ENCODE results near the gene OTOP3.
"Not testable (repeated sequence)": the region's sequence is repeated elsewhere in the genome, so short reads cannot be mapped to it uniquely, and the experiment has no call there.

Gene OTOP3, protein sequence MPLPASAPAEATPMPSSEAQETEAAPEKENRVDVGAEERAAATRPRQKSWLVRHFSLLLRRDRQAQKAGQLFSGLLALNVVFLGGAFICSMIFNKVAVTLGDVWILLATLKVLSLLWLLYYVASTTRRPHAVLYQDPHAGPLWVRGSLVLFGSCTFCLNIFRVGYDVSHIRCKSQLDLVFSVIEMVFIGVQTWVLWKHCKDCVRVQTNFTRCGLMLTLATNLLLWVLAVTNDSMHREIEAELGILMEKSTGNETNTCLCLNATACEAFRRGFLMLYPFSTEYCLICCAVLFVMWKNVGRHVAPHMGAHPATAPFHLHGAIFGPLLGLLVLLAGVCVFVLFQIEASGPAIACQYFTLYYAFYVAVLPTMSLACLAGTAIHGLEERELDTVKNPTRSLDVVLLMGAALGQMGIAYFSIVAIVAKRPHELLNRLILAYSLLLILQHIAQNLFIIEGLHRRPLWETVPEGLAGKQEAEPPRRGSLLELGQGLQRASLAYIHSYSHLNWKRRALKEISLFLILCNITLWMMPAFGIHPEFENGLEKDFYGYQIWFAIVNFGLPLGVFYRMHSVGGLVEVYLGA

GRCh38 chr17:74935585-74936469, at the start of gene OTOP3:
TSS of gene OTOP3 (plus strand) at chr17:74935898. CDS start at chr17:74935922, 24 bp downstream.
- DNase-seq = no peak

GRCh38 chr17:74888469-74888868, 47.2 kb upstream of the OTOP3 start:
- DNase-seq = no peak

- DNase-seq = no peak
These were observed 45.1 kb upstream of the OTOP3 start for GRCh38 chr17:74890554-74890953.

DNA sequence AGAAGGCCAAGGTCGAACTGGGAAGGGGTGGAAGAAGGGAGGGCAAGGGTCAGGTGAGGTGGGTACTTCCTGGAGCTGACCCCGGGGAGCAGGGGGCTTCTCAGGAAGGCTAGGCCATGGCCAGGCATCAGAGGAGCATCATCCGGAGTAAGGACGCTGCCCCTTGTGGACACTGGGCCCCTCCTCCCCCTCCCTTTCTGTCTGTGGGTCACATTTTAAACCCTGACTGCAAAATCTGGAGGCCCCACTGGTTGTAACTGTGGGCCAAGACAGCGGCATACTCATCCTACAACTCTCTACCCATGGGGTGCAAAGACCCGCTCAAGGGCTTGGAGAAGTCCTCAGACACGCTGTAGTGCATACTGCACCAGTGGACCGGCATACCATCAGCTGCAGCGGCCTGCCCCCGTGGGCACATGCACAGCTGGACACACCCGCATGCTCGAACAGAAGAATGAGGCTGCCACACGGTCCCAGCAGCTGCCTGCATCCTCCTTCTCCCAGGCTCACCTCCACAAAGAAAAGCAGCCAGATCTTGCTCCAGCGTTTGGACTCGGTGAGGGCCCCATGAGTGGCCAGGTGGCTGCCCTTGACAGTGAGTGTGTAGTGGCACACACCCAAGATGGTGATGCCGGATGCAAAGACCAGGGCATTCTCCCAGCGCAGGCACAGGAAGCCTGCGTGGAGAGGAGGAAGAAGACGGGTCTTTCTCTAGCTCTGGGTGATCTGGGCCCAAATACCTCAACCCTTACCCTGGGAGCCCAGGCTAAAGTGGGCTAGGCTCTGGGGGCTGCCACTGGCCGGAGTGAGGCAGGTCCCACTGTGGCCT, 43.5 kb upstream of the OTOP3 start:
- no peak for DNase-seq

- DNase-seq = no peak
These were observed 42.5 kb upstream of the OTOP3 start, which contains the start of gene FADS6 for GRCh38 chr17:74892974-74893911. TSS of gene FADS6 (minus strand) at chr17:74893633. CDS start at chr17:74893595, 38 bp downstream.

DNA sequence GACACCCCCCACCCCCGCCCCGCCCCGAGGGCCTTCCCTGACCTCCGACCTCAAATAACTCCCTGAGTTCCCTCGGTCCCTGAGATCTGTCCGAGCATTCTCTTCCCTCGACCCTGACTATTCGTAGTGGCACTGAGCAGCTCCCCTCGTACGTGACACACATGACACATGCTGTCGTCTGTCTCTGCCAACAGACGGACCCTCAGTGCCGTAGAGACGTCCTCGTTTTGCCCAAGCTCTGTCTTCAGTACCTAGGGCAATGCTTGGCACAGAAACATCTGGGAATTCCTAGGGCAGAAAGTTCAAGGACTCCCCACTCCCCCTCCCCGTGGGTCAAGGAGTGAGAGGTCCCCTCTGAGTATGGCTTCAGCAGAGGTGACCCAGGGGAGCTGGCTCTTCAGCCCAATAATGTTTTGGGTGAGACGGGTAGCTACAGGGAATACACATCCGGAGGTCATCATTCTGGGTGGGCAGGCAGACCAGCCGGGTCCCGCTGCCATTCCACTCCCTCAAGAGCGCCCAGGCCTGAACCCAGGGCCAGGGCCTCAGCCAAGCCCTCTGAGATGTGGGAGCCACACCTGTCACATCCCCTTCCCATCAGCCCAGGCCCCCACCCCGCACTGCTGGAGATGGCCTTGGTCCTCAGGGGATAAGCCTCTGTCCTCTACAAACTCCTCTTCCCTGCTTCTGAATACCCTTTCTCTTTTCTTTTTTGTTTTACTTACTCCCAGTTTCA, 41.6 kb upstream of the OTOP3 start:
- no peak for DNase-seq

DNA sequence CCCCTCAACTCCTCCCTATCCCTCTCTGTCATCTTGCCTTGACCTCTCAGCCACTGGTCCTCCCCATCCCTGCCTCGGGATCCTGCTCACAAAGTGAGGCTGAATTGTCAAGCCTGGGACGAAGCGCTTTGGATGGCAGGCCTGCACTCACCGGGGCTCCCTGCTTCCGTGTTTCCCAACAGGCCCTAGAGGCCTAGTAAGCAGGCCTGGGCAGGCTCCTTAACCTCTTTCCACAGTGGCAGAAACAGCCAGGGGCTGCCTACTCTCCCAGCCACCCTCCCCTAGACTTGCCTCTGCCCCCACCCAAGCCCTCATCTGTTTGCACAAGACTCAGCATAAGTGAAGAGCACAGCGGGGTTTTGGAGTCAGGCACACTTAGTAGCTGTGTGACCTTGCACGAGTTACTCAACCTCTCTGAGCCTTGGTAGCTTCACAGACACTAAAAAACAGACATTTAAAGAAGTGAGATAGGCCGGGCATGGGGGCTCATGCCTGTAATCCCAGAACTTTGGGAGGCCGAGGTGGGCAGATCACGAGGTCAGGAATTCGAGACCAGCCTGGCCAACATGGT, 37.2 kb upstream of the OTOP3 start:
- DNase-seq = no peak

DNA sequence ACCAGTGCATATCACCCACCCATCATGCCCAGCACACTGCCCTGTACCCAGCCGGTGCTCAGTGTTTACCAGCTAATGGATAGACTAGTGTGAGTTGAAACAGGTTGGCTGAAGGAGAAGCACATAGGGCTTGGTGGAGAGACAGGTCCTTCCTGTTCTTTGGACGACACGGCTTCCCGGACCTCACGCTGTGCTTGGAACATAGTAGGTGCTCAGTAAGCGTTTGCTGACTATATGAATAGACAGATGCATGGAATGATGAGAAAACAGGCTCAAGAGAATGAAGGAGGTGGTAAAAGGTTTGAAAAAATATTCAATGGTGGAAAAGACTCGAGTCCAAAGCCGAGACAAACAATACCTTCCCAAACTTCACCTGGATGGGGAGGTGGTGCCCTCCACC, 35.5 kb upstream of the OTOP3 start:
- DNase-seq = no peak

- no peak for DNase-seq
These were observed 34.2 kb upstream of the OTOP3 start for GRCh38 chr17:74901353-74902135.

- no peak for DNase-seq
These were observed 32.7 kb upstream of the OTOP3 start for GRCh38 chr17:74903034-74903433.

DNA sequence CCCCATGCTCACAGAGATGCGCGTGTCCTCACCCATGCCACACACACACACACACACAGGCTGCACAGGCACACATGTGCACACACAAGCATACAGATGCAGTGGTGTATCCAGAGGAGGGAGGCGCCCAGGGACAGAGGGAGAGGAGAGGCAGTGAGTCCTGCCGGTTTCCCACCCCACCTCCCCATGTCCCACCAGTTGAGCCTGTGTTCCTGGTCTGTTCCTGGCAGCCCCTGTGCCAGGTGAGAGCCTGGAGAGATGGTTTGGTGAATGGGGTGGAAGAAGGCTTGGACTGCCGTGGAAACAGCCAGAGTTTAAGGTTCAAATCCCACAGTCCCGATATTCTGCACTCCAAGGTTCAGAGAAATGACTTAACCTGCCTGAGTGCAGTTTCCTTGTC, 32.0 kb upstream of the OTOP3 start:
- DNase-seq = no peak

DNA sequence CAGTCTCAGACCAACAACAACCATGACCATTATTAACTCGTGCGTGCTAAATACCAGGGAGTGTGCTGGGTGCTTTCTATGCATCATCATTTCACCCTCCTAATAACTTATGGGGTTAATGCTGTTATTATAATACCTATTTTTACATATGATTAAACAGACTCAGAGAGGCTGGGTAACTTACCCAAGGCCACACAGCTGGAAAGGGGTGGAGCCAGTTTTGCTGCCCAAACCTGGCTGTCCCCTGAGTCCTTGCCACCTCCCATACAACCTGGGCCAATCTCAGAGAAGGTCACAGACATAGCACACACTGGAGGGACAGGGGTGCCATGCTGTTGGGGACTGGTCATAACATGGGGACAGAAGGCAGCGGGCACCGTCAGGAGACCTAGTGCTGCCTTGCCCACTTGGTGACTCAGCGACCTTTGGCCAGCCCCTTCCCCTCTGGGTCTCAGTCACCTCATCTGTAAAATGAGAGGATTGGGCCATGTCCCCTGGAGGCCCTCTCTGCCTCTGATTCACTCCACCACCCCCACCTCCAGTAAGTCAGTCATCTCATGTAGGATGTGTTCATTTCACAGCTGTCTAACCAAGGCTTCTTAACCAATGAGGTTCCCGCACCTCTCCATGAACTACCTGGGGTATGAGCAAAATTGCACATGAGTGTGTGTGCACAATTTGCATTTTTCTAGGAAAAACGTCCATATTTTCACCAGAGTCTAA, 30.9 kb upstream of the OTOP3 start:
- DNase-seq = no peak

DNA sequence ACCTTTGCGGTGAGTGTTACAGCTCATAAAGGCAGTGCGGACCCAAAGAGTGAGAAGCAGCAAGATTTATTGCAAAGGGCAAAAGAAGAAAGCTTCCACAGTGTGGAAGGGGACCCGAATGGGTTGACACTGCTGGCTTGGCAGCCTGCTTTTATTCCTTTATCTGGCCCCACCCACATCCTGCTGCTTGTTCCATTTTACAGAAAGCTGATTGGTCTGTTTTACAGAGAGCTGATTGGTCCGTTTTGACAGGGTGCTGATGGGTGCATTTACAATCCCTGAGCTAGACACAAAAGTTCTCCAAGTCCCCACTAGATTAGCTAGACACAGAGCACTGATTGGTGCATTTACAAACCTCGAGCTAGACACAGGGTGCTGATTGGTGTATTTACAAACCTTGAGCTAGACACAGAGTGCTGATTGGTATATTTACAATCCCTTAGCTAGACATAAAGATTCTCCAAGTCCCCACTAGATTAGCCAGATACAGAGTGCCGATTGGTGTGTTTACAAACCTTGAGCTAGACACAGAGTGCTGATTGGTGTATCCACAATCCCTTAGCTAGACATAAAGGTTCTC, 29.4 kb upstream of the OTOP3 start:
- DNase-seq = not testable (repeated sequence)

DNA sequence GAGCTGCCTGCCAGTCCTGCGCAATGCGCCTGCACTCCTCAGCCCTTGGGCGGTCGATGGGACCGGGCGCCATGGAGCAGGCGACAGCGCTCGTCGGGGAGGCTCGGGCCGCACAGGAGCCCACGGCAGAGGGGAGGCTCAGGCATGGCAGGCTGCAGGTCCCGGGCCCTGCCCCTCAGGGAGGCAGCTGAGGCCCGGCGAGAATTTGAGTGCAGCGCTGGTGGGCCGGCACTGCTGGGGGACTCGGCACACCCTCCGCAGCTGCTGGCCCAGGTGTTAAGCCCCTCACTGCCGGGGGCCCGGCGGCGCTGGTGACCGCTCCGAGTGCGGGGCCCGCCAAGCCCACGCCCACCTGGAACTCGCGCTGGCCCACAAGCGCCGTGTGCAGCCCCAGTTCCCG, 28.7 kb upstream of the OTOP3 start:
- no peak for DNase-seq

- not testable (repeated sequence) for DNase-seq
These were observed 26.6 kb upstream of the OTOP3 start for GRCh38 chr17:74909097-74909496.

GRCh38 chr17:74911423-74911822, 24.3 kb upstream of the OTOP3 start:
- not testable (repeated sequence) for DNase-seq

DNA sequence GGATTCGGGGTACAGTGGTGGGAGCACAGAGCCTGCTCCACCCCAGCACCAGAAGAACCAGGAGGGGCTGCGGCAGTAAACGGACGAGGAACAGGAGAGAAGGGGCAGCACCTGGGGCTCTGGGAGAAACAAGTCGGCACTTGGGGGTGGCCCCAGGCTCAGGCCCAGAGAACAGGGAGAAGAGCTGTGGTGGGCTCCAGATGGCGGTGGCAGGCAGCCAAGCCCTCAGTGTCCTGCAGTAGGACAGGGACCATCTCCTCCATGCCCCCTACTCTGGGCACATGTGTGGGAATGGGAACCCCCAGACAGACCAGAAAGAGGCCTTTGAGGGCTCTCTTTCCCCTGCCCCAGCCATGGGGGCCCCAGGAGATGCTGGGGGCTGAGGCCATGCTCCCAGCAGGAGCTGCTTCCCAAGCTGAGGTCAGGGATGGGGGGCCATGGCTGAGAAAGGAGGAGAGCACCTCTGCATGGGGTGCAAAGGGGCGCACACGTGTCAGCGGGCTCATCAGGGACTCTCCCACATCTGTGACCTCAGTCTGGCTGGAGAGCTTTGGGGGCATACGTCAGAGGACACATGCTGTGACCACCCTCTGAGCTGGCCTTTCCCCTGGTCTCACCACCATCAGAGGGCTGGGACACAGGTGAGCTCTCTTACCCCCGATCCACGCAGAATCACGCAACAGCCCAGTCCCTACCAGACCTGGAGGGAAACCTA, 19.4 kb upstream of the OTOP3 start:
- no peak for DNase-seq

GRCh38 chr17:74916851-74917199, 18.9 kb upstream of the OTOP3 start:
- no peak for DNase-seq

Measured in NCI-H1048 (cell line).